ENCODE data around the gene ATP5F1D. TPM values are rescaled to one million over a fixed set of nuclear protein-coding genes. Genes with fewer than 3 reads are reported as not detected.
A peak's percentile ranks its signal among the peaks of the same experiment; 100 is the strongest.

ATP5F1D gene
- total and polyA plus RNA-seq, 5 donors from 2014 or later, result 124 to 236 (median 220) TPM

DNA sequence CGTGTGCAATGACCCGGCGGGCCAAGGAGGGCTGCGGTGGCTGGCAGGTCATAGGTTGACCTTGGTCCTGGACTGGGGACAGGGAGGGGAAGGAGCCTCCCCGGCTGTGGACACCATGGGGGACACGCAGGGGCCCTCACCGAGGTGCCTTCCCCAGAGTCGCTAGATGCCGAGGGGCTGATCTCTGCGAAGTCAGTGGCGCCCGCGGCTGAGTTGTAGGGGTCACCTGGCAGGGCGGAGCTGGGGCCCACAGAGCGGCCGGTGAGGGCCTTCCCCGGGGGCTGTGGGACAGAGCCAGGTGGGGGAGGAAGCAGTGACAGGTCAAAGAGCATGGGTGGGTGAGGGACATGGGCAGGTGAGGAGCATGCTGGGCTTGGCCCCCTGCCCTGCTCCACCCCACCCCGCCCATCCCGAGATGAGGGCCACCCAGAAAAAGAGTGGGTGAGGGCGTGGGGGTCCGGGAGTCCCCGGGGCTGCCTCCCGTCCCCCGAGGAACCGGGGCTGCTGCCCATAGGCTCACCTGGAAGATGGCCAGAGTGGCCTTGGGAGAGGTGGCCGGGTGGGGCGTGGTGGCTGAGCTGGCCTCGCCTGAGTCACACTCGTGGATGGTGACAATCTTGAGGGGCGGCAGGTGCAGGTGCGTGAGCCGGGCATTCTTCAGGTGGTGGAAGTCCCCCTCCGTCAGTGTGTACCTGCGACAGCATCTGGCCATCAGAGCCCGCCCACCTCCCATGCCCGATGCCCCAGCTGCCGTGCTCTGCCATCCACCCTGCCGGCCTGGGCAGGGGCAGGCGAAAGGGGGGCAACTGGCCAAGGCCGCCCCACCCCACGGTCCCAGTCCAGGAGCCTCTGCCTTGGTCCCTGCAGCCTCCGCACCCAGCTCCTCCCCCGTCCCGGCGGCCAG, 7.2 kb upstream of the ATP5F1D start:
- H3K36me3 Mint-ChIP-seq, result no peaks in the 10 kb centered on the region
- peaks cover 0 to under 1% (median 0%) of the 10 kb centered on the region in 7 donors for H3K9me3 Mint-ChIP-seq
- Histone ChIP-seq H3K27ac (ENCODE audit: insufficient read depth, low read length, poor library complexity, severe bottlenecking) (no peak overlapping the region), H3K4me3 (ENCODE audit: low read depth, low read length) (no peak overlapping the region), H3K27me3 (ENCODE audit: control insufficient read depth, insufficient read depth, low read length) (no peaks in the 10 kb centered on the region), H3K4me1 (ENCODE audit: control insufficient read depth, insufficient read depth, low read length, poor library complexity, severe bottlenecking) (peaks cover 14% of the 10 kb centered on the region), H3K36me3 (ENCODE audit: control insufficient read depth, insufficient read depth, low read length) (no peaks in the 10 kb centered on the region), H3K9me3 (ENCODE audit: control insufficient read depth in 2 of 2, low read length in 2 of 2) (no peaks in the 10 kb centered on the region)
- peak overlapping the region in 1 of 4 donors; percentile 77 for H3K4me3 Mint-ChIP-seq
- ATAC-seq (ENCODE audit: low read depth in 2 of 2) (no peak), DNase-seq (no peak)
- peaks cover 0 to 14% (median 7%) of the 10 kb centered on the region in 4 donors for H3K4me1 Mint-ChIP-seq
- H3K27me3 Mint-ChIP-seq, result peaks cover 12% of the 10 kb centered on the region
- no peak overlapping the region for H3K27ac Mint-ChIP-seq

DNA sequence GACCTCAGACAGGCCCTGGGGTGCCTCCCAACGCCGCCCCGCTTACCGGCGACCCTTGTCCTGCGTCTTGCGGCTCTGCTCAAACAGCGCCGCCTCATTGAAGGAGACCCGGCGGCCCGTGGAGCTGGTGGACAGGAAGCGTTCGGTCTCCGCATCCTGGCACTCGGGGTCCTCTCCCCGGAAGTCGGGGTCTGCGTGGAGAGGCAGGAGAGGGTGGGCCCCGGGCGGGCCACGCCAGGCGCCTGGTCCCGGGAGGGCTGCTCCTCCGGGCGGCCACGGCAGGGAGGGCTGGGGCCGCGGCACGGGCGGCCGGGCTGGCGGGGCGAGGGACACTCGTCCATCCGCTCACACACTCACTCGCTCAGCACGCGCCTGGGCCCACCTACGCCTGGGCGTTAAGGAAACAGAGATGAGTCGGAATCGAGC, 6.6 kb upstream of the ATP5F1D start:
- peaks cover 0 to 3% (median 0%) of the 10 kb centered on the region in 7 donors for H3K9me3 Mint-ChIP-seq
- Histone ChIP-seq H3K36me3 (ENCODE audit: control insufficient read depth, insufficient read depth, low read length) (no peaks in the 10 kb centered on the region), H3K27me3 (ENCODE audit: control insufficient read depth, insufficient read depth, low read length) (no peaks in the 10 kb centered on the region), H3K4me3 (ENCODE audit: low read depth, low read length) (no peak overlapping the region), H3K4me1 (ENCODE audit: control insufficient read depth, insufficient read depth, low read length, poor library complexity, severe bottlenecking) (peaks cover 18% of the 10 kb centered on the region), H3K27ac (ENCODE audit: insufficient read depth, low read length, poor library complexity, severe bottlenecking) (no peak overlapping the region), H3K9me3 (ENCODE audit: control insufficient read depth in 2 of 2, low read length in 2 of 2) (no peaks in the 10 kb centered on the region)
- H3K36me3 Mint-ChIP-seq, result no peaks in the 10 kb centered on the region
- peaks cover 0 to 17% (median 10%) of the 10 kb centered on the region in 4 donors for H3K4me1 Mint-ChIP-seq
- DNase-seq (no peak), ATAC-seq (ENCODE audit: low read depth in 2 of 2) (no peak)
- H3K27ac Mint-ChIP-seq, result no peak overlapping the region
- no peak overlapping the region for H3K4me3 Mint-ChIP-seq
- H3K27me3 Mint-ChIP-seq, result peaks cover 16% of the 10 kb centered on the region

DNA sequence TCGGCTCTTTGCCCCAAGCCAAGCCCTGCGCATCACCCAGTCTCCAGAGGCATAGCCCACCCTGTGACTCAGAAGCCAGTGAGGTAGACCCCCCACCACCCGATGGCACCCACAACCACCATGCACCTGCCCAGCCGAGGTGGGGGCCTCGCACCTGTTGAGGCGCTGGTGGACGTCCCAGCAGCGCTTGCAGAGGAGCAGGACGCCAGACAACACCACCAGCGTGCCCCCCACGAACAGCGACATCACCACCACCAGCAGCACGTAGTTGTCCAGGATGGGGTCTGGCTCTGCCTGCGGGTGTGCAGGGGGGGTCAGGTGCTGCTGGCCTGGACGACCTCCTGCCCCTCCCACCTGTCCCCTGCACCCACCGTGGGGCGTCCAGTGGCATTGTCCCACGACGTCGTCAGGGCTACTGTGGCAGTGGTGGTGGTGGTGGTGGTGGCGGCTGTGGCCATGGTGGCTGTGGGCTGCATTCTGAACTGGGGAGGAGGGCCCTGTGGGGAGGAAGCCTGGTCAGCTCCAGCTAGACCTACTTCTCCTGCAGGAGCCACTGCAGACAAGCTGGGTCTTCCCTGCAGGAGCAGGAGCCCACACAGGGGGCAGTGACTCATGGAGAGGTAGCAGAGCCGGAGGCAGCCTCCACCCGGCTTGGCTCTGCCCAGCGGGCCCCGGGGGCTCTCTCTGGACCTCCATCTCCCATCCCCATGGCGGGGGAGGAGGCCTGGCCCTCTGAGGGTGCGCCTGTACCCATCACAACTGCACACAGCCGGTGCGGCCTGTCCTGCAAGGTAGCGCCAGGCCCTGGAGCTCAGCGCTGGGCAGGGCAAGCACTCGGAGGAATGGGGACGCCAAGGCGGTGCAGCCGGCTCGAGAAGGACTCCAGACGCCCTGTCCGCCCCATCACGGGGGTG, 5.7 kb upstream of the ATP5F1D start:
- Histone ChIP-seq H3K27ac (ENCODE audit: insufficient read depth, low read length, poor library complexity, severe bottlenecking) (no peak overlapping the region), H3K9me3 (ENCODE audit: control insufficient read depth in 2 of 2, low read length in 2 of 2) (no peaks in the 10 kb centered on the region), H3K4me3 (ENCODE audit: low read depth, low read length) (no peak overlapping the region), H3K4me1 (ENCODE audit: control insufficient read depth, insufficient read depth, low read length, poor library complexity, severe bottlenecking) (peaks cover 25% of the 10 kb centered on the region), H3K36me3 (ENCODE audit: control insufficient read depth, insufficient read depth, low read length) (no peaks in the 10 kb centered on the region), H3K27me3 (ENCODE audit: control insufficient read depth, insufficient read depth, low read length) (no peaks in the 10 kb centered on the region)
- H3K36me3 Mint-ChIP-seq, result no peaks in the 10 kb centered on the region
- peaks cover 0 to 20% (median 10%) of the 10 kb centered on the region in 4 donors for H3K4me1 Mint-ChIP-seq
- DNase-seq, result no peak
- H3K27me3 Mint-ChIP-seq, result peaks cover 16% of the 10 kb centered on the region
- peak overlapping the region in 1 of 4 donors; percentile 47 for H3K4me3 Mint-ChIP-seq
- H3K9me3 Mint-ChIP-seq, result peaks cover 0 to 3% (median 0%) of the 10 kb centered on the region in 7 donors
- ATAC-seq (ENCODE audit: low read depth in 2 of 2), result no peak
- no peak overlapping the region for H3K27ac Mint-ChIP-seq

DNA sequence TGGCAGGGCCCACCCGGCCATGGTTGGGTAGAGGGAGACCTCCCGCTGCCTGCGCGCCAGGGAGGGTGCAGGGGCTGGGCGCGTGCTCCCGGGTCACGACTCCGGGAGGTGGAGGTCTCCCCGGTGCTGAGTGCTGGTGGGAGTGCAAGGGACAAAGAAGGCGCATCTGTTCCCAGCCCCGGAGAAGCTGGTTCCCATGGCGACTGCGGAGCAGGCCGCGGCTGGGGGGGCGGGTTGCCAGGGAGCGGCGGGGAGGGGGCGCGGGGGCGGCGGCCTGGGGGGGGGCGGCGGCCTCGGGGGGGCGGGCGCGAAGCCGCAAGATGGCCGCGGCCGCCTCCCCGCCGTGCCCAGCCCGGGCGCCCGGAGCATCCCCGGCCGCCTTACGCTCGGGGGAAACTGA, 5.0 kb upstream of the ATP5F1D start:
- DNase-seq, result no peak
- Histone ChIP-seq H3K4me1 (ENCODE audit: control insufficient read depth, insufficient read depth, low read length, poor library complexity, severe bottlenecking) (peaks cover 30% of the 10 kb centered on the region), H3K4me3 (ENCODE audit: low read depth, low read length) (no peak overlapping the region), H3K27ac (ENCODE audit: insufficient read depth, low read length, poor library complexity, severe bottlenecking) (no peak overlapping the region), H3K9me3 (ENCODE audit: control insufficient read depth in 2 of 2, low read length in 2 of 2) (no peaks in the 10 kb centered on the region), H3K36me3 (ENCODE audit: control insufficient read depth, insufficient read depth, low read length) (no peaks in the 10 kb centered on the region), H3K27me3 (ENCODE audit: control insufficient read depth, insufficient read depth, low read length) (no peaks in the 10 kb centered on the region)
- Mint-ChIP-seq H3K4me1 (peaks cover 0 to 26% (median 14%) of the 10 kb centered on the region in 4 donors), H3K9me3 (peaks cover 0 to 3% (median 0%) of the 10 kb centered on the region in 7 donors), H3K27me3 (peaks cover 21% of the 10 kb centered on the region), H3K36me3 (no peaks in the 10 kb centered on the region), H3K4me3 (no peak overlapping the region), H3K27ac (no peak overlapping the region)
- no peak for ATAC-seq (ENCODE audit: low read depth in 2 of 2)

DNA sequence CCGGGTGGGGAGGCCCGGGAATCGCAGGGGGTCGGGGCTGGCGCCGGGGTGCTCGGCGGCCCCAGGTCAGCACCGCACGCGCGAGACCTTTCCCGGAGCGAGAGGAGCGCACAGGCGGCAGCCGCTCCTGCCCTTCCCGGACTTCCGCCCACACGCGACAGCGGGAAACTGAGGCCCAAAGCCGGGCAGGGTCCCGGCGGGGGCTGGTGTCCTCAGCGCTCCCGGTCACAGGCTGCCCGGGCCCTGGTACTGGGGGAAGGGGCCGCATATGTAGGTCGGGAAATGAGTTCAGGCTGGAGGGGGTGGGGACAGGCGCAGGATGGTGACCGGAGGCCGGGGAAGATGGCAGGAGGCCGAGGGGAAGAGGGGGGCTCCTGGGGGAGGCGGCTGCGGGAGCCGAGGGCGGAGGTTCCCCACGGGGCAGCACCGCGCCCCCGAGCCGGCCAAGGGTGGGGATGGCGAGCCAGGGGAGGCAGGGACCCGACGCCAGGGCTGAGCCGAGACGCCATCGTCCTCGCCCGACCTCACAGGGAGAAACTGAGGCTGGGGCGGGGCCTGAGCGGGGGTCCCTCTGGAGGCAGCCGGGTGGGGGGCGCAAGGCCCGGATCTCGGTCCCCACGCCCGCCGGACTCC, 4.4 kb upstream of the ATP5F1D start:
- H3K36me3 ChIP-seq (ENCODE audit: control insufficient read depth, insufficient read depth, low read length), result no peaks in the 10 kb centered on the region
- H3K9me3 ChIP-seq (ENCODE audit: control insufficient read depth in 2 of 2, low read length in 2 of 2), result no peaks in the 10 kb centered on the region
- H3K4me1 ChIP-seq (ENCODE audit: control insufficient read depth, insufficient read depth, low read length, poor library complexity, severe bottlenecking), result peaks cover 31% of the 10 kb centered on the region
- DNase-seq (no peak), ATAC-seq (ENCODE audit: low read depth in 2 of 2) (no peak)
- Mint-ChIP-seq H3K27ac (no peak overlapping the region), H3K36me3 (no peaks in the 10 kb centered on the region), H3K4me3 (peak overlapping the region in 1 of 4 donors; percentile 33), H3K9me3 (peaks cover 0 to 3% (median 0%) of the 10 kb centered on the region in 7 donors), H3K4me1 (peaks cover 0 to 29% (median 15%) of the 10 kb centered on the region in 4 donors), H3K27me3 (peaks cover 21% of the 10 kb centered on the region)
- H3K27me3 ChIP-seq (ENCODE audit: control insufficient read depth, insufficient read depth, low read length), result no peaks in the 10 kb centered on the region
- no peak overlapping the region for H3K27ac ChIP-seq (ENCODE audit: insufficient read depth, low read length, poor library complexity, severe bottlenecking)
- no peak overlapping the region for H3K4me3 ChIP-seq (ENCODE audit: low read depth, low read length)

DNA sequence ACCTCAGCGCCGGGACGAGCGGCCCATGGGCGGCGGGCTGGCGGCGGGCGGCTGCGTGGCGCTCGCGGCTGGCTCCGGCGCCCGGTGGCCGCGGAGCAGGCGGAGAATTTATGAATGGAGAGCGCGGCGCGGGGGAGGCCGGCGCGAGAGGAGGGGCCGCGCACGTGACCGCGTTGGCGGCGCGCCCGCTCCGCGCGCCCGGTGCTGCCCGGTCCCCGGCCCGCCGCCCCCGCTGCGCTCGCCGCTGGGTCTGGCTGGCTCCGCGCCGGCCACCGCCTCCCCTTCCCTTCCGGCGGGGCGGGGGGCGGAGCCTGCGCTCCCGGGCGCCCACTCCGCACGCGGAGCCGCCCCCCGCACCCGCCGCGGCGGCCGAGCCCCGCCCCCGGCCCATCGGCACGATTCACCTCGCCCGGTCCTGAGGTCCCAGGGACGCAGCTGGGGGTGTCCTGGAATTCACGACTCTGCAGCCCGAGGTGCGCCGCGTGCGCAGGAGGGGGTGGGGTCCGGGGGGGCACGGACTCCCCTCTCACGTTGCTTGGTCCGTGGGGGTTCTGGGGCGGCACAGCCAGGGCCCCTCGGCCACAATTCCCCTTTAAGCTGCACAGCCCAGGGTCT, 3.7 kb upstream of the ATP5F1D start, which contains the start of gene CBARP:
CBARP (minus strand) TSS at position 252 of the 615 bp plus-strand sequence. CDS start 1,905 bp downstream, outside the sequence.
- H3K36me3 ChIP-seq (ENCODE audit: control insufficient read depth, insufficient read depth, low read length), result no peaks in the 10 kb centered on the region
- peaks cover 37% of the 10 kb centered on the region for H3K4me1 ChIP-seq (ENCODE audit: control insufficient read depth, insufficient read depth, low read length, poor library complexity, severe bottlenecking)
- H3K27ac Mint-ChIP-seq, result peak within 1 kb of the TSS; percentile 68 to 76 (median 71)
- H3K4me1 Mint-ChIP-seq, result peaks cover 0 to 34% (median 15%) of the 10 kb centered on the region in 4 donors
- peaks cover 21% of the 10 kb centered on the region for H3K27me3 Mint-ChIP-seq
- H3K36me3 Mint-ChIP-seq, result no peaks in the 10 kb centered on the region
- ATAC-seq (ENCODE audit: low read depth in 2 of 2) (no peak), DNase-seq (peak in 1 of 3 donors; percentile 47)
- H3K27ac ChIP-seq (ENCODE audit: insufficient read depth, low read length, poor library complexity, severe bottlenecking), result no peak within 1 kb of the TSS
- H3K4me3 Mint-ChIP-seq, result peak within 1 kb of the TSS; percentile 83 to 89 (median 86)
- no peak within 1 kb of the TSS for H3K4me3 ChIP-seq (ENCODE audit: low read depth, low read length)
- H3K9me3 Mint-ChIP-seq, result peaks cover 0 to 3% (median 0%) of the 10 kb centered on the region in 7 donors
- no peaks in the 10 kb centered on the region for H3K9me3 ChIP-seq (ENCODE audit: control insufficient read depth in 2 of 2, low read length in 2 of 2)
- H3K27me3 ChIP-seq (ENCODE audit: control insufficient read depth, insufficient read depth, low read length), result no peaks in the 10 kb centered on the region

Measured in CD4-positive, CD25-positive, alpha-beta regulatory T cell (primary cell).